Medulla oblongata (tissue), 1 donor: ENCODE data around the gene FAM53B.

Experiments
- DNase-seq: peaks from one replicate; pipeline ENCODE4 v3.0.0-alpha.2; 2015; ENCODE audit errors: extremely low spot score

The FAM53B gene

DNA sequence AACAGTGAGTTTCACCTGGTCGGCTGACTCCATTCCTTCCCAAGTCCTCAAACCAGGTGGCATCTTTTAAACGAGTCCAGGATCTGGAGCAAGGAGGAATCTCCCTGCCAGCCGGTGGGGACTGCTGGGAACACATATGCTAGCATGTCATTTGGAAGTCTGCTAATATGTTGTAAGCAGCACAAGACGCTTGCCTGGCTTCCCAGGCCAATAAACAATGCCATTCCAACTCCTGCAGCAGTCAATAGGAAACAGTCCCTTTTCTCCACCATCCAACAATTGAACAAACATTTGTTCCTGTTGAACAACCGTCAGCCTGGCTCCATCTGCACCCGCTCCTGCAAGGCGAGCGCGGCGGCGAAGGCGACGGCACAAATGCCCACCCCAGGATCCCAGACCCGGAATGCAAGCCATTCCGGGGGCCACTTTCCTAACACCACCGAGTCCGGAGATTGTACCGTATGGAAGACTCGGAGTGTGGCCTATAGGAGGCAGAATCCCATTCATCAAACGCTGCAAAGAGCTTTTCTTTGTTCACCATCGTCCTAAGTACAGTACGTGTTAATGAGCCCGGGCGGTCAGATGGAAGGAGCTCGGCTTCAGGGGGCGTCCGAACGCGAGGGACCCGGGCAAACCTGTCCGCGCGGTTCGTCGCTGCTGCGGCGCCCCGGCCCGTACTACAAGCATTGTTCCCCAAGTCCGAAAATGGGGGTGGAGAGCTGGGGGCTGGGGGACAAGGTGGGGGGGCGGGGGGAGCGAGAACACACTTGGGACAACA lies 1.6 kb downstream of the FAM53B start:
- peak; percentile 69 for DNase-seq

- no peak for DNase-seq
Measured at GRCh38 chr10:124741922-124742412, 2.2 kb downstream of the FAM53B start.

DNA sequence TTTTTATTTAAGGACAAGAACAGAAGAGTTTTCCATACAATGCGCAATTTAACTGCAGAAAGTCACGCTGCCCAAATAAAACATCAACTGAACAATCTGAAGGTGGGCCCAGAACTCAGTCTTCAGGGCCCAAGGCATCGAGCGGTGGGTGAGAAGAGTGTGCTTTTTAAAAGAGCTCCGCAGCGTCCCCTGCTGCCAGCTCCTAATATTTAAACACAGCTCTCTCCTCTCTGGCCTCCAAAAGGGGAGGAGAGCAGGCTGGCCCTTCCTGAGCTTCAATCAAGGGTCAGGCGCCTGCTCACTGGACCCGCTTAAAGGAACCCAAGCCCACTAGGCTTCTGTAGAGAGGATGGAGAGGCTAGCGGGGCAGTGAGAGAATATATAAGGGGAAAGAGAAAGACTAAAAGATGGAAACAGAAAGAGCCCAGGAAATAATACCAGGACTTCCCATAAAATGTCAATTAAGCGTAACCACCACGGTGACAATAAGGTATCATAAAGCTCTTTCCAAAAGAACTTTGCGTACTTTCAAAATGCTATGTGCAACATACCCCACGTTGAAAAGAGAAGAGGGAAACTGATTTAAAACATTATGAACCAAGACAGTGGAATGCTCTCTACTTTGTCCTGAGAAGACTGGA lies 2.8 kb downstream of the FAM53B start:
- peak; percentile 96 for DNase-seq

- DNase-seq = peak; percentile 89
Measured at GRCh38 chr10:124740369-124741280, 3.6 kb downstream of the FAM53B start.

DNA sequence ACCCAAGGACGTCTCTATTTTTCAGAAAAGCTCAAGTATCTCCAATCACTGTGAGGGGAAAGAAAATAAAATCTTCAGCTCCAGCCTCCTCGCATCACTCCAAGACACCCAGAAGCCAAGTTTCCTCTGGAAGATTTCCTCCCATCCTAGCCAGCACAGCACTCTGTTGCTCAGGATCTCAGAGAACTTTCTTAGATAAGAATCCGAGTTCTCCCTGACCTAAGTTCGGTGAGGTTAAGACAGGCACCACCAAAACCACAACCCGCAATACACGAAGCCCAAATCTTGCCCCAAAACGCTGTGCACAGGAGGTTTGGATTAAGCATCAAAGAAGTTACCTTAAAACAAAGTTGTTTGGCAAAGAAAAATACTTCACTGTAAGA lies 4.2 kb downstream of the FAM53B start:
- peak; percentile 62 for DNase-seq

- DNase-seq = peak; percentile 65
Measured at GRCh38 chr10:124739119-124739921, 4.9 kb downstream of the FAM53B start.

DNA sequence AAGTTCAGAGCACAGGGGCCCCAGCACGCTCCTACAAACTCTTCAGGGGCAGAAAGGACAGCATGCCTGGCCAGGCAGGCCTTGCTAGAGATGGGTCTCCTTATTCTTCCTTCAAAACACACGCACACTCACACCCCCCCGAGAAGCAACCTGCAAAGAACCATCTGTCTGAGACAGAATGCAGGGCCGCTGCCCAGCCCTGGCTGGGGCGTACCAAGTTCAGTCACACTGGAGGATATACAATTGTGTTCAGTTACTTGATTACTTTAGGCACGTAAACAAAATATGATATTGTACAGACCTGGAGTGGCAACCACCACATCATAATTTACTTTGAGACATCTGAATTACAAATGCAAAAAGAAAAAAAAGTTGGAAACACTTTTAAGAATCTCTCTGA lies 5.7 kb downstream of the FAM53B start:
- peak; percentile 17 for DNase-seq

- peak; percentile 8 for DNase-seq
Measured at GRCh38 chr10:124737708-124738107, 6.5 kb downstream of the FAM53B start.

GRCh38 chr10:124737221-124737620 lies 7.0 kb downstream of the FAM53B start:
- no peak for DNase-seq

DNA sequence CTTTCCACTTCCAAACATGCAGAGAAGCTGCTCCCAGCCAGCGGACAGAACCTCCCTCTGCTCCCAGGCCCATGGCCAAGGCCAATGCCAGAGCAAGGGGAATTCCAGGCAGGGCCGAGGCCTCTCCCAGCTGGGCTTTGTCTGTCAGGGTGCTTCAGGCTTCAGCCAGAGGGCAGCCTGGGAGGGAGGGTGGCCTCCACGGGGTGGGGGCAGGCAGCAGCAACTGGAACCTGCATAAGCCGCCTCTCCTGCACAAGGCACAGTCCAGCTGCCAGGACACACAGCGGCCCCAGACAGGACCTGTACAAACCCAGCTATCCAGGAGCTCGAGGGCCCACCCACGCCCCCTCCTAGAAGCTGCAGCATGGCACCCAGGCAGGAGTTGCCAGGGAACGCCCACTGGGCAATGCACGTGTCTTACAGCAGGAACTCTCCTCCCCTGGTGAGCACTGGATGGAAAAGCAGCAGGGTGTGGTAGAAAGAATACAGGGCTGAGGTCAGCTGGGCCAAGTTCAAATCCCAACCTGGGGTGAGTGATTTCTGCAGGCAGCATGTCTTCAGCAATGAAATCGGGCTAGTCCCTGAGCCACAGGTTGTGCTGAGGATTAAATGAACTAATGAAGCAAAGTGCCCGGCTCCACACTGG lies 7.6 kb downstream of the FAM53B start:
- peak; percentile 90 for DNase-seq

GRCh38 chr10:124735491-124736286 lies 8.5 kb downstream of the FAM53B start:
- peak; percentile 2 for DNase-seq

GRCh38 chr10:124734311-124735166 lies 9.6 kb downstream of the FAM53B start:
- DNase-seq = no peak

DNA sequence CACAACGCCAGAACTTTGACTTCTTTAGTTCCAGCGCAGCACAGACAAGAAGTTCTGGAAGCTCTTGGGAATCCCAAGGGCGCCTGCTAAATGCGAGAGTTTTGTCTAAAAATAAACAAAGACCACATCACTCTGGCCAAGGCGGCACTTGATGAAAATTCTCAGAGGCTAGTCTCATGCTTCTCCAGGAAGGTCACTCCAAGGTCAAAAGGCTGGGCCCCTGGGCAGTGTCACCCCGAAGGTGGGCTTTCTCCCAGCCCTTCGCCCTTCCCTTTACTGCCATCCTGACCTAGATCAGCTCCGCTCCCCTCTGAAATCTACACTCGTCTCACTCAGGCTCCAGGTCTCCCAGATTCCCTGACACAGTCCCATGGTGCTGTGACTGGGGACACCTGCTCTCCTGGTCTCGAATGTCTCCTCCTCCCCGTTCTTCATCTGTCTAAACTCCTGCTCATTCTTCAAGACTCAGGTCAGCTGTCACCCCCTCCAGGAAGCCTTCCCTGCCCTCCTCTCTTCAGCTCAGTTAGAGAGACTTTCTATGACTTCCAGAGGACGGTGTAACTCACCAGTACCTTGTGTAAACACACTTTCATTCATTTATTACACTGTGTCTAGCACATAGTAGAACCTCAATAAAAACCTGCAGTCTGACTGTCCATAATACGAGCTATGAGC lies 10.5 kb downstream of the FAM53B start:
- DNase-seq = no peak

- peak; percentile 70 for DNase-seq
Measured at GRCh38 chr10:124732931-124733570, 11.1 kb downstream of the FAM53B start.

GRCh38 chr10:124731551-124731950 lies 12.6 kb downstream of the FAM53B start:
- DNase-seq = no peak

DNA sequence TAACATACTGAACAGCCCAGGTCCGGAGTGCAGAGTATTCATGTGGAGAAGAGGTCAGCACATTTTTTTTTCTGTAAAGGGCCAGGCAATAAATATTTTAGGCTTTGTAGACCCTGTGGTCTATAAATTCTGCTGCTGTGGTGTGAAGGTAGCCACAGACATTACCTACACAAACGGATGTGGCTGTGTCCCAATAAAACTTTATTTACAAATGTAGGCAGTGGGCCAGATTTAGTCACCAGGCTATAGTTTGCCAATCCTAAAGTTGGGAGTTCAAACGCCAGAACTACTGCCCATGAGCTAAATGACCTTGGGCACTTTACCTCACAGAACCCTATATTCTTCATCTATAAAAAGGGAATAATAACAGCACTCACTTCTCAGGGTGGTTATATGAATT lies 13.4 kb downstream of the FAM53B start:
- DNase-seq = no peak

GRCh38 chr10:124728830-124729661 lies 15.1 kb downstream of the FAM53B start:
- peak; percentile 38 for DNase-seq
